NCI-H510A treated with DMSO at 0.1 percent for 48 hours (cell line): ENCODE measurements around the gene GID8.
"Not testable (repeated sequence)": the region's sequence is repeated elsewhere in the genome, so short reads cannot be mapped to it uniquely, and the experiment has no call there.

Source experiments
- DNase-seq: peaks from one replicate; lab custom pipeline; 2025; lab: John Stamatoyannopoulos, UW

The GID8 gene

GRCh38 chr20:62958388-62959100 lies 20.6 kb downstream of the GID8 start:
- DNase-seq = no peak

DNA sequence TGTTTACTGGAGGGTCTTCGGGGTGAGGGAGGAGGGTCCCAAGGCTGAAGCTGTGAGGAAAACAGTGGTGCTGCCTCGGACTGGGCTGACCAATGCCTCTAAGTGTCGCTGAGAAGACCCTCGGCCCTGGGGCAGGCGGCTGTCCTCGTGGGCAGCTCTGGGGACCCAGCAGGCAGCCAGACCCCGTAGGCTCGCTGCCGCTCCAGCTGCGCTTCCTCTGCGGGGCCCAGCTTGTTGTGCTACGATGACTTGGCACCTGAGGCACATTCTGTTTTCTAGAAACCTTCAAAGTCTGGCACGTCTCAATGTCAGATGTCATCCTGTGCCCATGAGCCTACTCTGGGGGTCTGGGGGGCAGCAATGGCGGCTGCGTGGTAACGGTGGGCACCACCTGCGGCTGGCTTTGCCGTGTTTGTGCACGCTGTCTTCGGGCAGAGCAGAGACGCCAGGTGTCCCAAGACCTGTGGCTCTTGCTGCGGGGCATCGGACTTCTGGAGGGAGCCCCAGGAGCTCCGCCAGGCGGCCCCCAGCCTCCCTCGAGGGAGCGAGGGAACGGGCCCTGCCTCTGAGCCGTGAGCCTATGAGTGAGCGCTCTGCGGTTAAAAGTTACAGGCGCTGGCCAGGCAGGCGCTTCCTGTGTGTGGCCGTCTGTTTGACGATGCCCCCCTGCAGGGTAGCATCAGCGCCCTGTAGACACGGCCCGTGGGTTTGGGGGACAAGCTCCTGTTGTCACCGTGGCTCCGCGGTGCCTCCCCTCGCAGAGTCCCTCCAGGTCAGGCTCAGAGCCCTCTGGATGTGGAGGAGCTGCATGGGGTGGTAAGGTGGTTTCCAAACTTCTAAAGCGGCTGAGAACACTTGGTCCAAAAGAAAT lies 21.4 kb downstream of the GID8 start:
- no peak for DNase-seq

DNA sequence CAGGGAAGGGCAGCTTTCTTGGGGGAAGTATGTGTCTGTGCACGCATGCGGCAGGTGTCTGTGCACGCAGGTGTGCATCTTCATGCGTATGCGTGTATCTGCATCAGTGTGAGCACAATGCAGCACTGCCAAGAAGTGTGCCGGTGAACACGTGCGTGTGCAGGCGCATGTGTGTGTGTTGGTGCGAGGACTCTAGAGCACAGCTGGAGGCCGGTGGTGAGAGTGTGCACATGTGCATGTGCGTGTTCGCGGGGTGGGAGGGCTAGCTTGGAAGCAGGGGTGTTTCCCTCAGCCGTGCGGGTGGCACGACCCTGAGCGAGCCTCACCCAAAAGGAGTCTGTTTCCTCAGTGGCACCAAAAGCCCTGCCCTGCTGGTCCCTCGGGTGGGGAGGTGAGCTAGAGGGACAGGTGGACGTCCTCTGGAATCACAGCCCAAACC lies 22.1 kb downstream of the GID8 start:
- DNase-seq = no peak

- DNase-seq = not testable (repeated sequence)
Observed at GRCh38 chr20:62960446-62961309, 22.7 kb downstream of the GID8 start.

- DNase-seq = no peak
Observed at GRCh38 chr20:62961310-62961783, 23.4 kb downstream of the GID8 start.

GRCh38 chr20:62961799-62962198 lies 23.9 kb downstream of the GID8 start:
- no peak for DNase-seq

DNA sequence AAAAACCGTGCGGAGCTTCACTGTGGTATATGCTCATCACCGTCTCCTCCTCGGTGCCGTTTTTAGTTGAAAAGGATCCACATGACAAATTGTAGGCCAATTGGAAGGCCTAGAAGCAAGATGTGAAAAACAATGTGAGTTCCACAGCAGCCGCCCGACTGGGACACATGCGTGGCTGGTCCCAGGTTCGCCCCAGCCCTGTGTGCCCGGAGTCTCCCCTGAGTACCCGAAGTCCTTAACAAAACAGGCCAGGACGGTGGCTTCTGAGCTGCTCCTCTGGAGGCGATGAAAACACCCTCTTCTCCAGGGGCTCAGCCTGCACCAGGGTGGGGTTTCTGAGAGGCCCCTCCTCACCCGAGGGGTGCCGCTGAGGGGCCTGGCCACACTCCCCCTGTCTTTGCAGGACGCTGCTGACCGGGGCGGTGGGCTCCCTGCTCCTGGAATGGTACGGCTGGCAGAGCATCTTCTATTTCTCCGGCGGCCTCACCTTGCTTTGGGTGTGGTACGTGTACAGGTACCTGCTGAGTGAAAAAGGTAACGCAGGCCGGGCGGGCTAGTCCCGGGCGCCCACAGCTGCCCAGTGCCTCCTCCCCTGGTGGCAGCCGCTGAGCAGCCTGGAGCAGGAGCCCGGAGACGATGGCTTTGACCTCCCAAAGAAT lies 24.4 kb downstream of the GID8 start:
- no peak for DNase-seq

GRCh38 chr20:62962891-62963613 lies 25.1 kb downstream of the GID8 start:
- DNase-seq = no peak

DNA sequence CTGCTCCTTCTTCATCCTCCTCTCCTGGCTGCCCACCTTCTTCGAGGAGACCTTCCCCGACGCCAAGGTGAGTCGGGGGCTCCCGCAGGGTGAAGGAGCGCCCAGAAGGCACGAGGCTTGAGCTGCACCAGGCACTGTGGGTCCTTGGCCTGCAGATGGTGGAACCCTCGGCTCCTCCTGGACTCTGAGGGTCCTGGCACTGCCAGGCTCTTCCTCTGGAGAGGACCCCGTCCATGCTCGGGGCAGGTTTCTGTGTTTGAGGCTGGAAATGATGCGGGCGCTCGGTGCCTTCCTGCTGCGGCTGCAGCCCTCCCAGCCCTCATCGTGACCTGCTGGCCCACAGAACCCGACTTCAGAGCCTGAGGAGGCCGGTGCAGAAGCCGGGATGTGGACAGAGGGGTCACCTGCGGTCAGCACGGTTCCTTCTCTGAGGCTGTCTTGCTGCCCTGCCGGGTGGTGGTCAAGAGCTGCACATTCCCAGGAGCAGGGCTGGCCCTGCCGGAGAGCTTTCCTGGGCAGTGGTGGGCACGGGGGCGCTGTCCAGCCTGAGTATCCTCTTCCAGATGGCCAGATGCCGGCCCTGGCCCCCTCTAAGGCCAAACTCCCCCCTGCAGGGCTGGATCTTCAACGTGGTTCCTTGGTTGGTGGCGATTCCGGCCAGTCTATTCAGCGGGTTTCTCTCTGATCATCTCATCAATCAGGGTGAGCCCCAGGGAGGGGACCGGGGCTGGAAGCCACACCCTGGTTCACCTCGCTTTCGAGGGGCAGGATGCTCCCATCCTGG lies 25.9 kb downstream of the GID8 start:
- no peak for DNase-seq

GRCh38 chr20:62964700-62965099 lies 26.8 kb downstream of the GID8 start:
- no peak for DNase-seq

DNA sequence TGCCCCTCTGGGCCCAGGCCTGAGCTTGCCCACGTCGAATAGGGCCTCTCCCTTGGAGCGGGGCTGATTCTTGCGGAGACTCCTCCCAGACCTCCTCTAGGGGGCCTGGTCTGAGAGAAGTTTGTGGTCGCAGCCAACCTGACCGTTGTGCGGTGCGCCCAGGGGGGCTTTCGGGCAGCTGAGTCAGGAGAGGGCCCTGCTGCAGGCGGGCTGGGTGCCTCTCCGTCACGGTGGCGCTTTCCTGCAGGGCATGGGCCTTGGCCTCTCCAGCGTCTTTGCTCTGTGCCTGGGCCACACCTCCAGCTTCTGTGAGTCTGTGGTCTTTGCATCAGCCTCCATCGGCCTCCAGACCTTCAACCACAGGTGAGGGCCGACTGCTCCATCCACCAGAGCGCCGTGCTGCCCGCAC lies 27.4 kb downstream of the GID8 start:
- no peak for DNase-seq

GRCh38 chr20:62966212-62967148 lies 28.5 kb downstream of the GID8 start:
- no peak for DNase-seq

DNA sequence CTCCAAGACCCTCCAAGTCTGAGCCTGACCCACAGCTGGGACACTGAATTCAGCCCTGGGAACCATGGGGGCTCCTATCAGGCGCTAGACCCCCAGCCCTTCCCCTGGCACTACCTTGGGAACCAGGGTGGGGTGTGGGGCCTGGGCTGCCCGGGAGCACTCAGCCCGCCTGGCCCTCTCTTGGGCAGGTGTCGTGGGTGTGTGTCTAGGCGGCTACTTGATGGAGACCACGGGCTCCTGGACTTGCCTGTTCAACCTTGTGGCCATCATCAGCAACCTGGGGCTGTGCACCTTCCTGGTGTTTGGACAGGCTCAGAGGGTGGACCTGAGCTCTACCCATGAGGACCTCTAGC lies 29.2 kb downstream of the GID8 start:
- DNase-seq = no peak

- DNase-seq = no peak
Observed at GRCh38 chr20:62967628-62968351, 29.8 kb downstream of the GID8 start.

GRCh38 chr20:62968378-62969178 lies 30.6 kb downstream of the GID8 start:
- DNase-seq = no peak

GRCh38 chr20:62969179-62969760 lies 31.3 kb downstream of the GID8 start:
- no peak for DNase-seq

DNA sequence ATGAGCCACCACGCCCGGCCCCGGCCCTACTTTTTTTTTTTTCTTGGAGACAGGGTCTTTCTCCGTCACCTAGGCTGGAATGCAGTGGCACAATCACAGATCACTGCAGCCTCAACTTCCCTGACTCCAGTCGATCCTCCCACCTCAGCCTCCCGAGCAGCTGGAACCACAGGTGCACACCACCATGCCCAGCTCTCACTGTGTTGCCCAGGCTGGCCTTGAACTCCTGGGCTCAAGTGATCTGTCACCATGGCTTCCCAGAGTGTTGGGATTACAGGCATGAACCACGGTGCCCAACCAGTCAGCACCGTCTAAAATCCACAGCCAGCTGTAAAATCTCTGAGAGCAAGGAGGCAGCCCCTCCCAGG lies 32.0 kb downstream of the GID8 start:
- no peak for DNase-seq
